Measurements from ENCODE around the gene ADSL. TPM values are rescaled to one million over a fixed set of nuclear protein-coding genes. Genes with fewer than 3 reads are reported as not detected.

Gene ADSL
- total and polyA plus RNA-seq, 2 donors (not counting 1 experiment from before 2014, with no cell fraction given) = 61.0 to 63.8 TPM

- no peaks in the 10 kb centered on the region for H3K27me3 ChIP-seq (replicated peaks in 1 of 4; ENCODE audit: control extremely low read depth in 1 of 4, control insufficient read depth in 3 of 4, insufficient read depth in 4 of 4, low read length in 3 of 4)
- H3K79me2 ChIP-seq (ENCODE audit: control insufficient read depth, insufficient read depth, low read length) = peaks cover 75% of the 10 kb centered on the region
- DNase-seq (no peak), ATAC-seq (ENCODE audit: low read depth) (no peak)
- H3K27ac Mint-ChIP-seq = peak overlapping the region; percentile 62
- H3K27me3 Mint-ChIP-seq = no peaks in the 10 kb centered on the region
- no peaks in the 10 kb centered on the region for H4K20me1 ChIP-seq (ENCODE audit: control insufficient read depth, insufficient read depth, low read length, poor library complexity, severe bottlenecking)
- intact Hi-C loops (cut with micrococcal nuclease) = loop anchor here (5.0 kb wide), 1 partner anchor 100 kb away; no protein-coding TSS in a partner anchor
- peak overlapping the region; percentile 26 for H3K4me2 ChIP-seq (replicated peaks; ENCODE audit: low read depth, low read length, poor library complexity, severe bottlenecking)
- peaks cover 57 to 61% of the 10 kb centered on the region in 2 donors for H3K4me1 ChIP-seq (ENCODE audit: control insufficient read depth in 2 of 2, insufficient read depth in 2 of 2, low read length in 2 of 2)
- peak overlapping the region; percentile 30 for H3K4me3 Mint-ChIP-seq
- H3K4me3 ChIP-seq (ENCODE audit: control extremely low read depth in 1 of 5, extremely low read depth in 1 of 5, insufficient read depth in 1 of 5, low read depth in 2 of 5, low read length in 4 of 5) = no peak overlapping the region
- ChIA-PET CTCF (interaction anchor here (0.5 to 1.1 kb wide), 3 partner anchors 12 to 262 kb away, joined by 3 to 5 read pairs (median 3); no protein-coding TSS in a partner anchor), POLR2A (interaction anchor here (1.2 kb wide), 1 partner anchor 13 kb away, joined by 3 read pairs; no protein-coding TSS in a partner anchor)
- TF ChIP-seq, protein P1, sequence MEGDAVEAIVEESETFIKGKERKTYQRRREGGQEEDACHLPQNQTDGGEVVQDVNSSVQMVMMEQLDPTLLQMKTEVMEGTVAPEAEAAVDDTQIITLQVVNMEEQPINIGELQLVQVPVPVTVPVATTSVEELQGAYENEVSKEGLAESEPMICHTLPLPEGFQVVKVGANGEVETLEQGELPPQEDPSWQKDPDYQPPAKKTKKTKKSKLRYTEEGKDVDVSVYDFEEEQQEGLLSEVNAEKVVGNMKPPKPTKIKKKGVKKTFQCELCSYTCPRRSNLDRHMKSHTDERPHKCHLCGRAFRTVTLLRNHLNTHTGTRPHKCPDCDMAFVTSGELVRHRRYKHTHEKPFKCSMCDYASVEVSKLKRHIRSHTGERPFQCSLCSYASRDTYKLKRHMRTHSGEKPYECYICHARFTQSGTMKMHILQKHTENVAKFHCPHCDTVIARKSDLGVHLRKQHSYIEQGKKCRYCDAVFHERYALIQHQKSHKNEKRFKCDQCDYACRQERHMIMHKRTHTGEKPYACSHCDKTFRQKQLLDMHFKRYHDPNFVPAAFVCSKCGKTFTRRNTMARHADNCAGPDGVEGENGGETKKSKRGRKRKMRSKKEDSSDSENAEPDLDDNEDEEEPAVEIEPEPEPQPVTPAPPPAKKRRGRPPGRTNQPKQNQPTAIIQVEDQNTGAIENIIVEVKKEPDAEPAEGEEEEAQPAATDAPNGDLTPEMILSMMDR (IDR thresholded peaks at IDR 0.05) = no peak
- TF ChIP-seq EZH2 (IDR thresholded peaks at IDR 0.05; ENCODE audit: borderline replicate concordance, insufficient read depth, low read depth, low read length, poor library complexity, severe bottlenecking) = no peak
- H3K27ac ChIP-seq (ENCODE audit: low read length in 2 of 2) = peak overlapping the region; percentile 15 to 87
- no peaks in the 10 kb centered on the region for H3K9me3 ChIP-seq (ENCODE audit: control extremely low read depth in 1 of 3, control insufficient read depth in 2 of 3, insufficient read depth in 1 of 3, low read length in 2 of 3)
- H3K9me3 Mint-ChIP-seq (ENCODE audit: insufficient read depth) = no peaks in the 10 kb centered on the region
- peaks cover 0 to 3% of the 10 kb centered on the region in 2 experiments for H3K36me3 ChIP-seq (replicated peaks in 1 of 2; ENCODE audit: control extremely low read depth in 1 of 2, control insufficient read depth in 1 of 2, extremely low read depth in 1 of 2, insufficient read depth in 2 of 2, low read length in 1 of 2)
- no peak overlapping the region for H3K9ac ChIP-seq (ENCODE audit: low read length)
- no peak overlapping the region for H2AFZ ChIP-seq (ENCODE audit: insufficient read depth, low read depth, low read length, poor library complexity, severe bottlenecking)
- H3K4me1 Mint-ChIP-seq = peaks cover 72% of the 10 kb centered on the region
- WGBS (ENCODE audit: insufficient coverage) = 8% methylated on average over 1 of the region's 5 CpGs
Observed at GRCh38 chr22:40387746-40388145, 41.4 kb downstream of the ADSL start.

- H2AFZ ChIP-seq (ENCODE audit: insufficient read depth, low read depth, low read length, poor library complexity, severe bottlenecking) = no peak overlapping the region
- Mint-ChIP-seq H3K4me3 (no peak overlapping the region), H3K4me1 (peaks cover 70% of the 10 kb centered on the region), H3K27me3 (no peaks in the 10 kb centered on the region), H3K9me3 (ENCODE audit: insufficient read depth) (no peaks in the 10 kb centered on the region), H3K27ac (peak overlapping the region; percentile 62)
- no peaks in the 10 kb centered on the region for H3K9me3 ChIP-seq (ENCODE audit: control extremely low read depth in 1 of 3, control insufficient read depth in 2 of 3, insufficient read depth in 1 of 3, low read length in 2 of 3)
- CTCF ChIA-PET = interaction anchor here (1.0 to 1.1 kb wide), 2 partner anchors 12 to 48 kb away, joined by 3 to 5 read pairs; no protein-coding TSS in a partner anchor
- peaks cover 75% of the 10 kb centered on the region for H3K79me2 ChIP-seq (ENCODE audit: control insufficient read depth, insufficient read depth, low read length)
- H3K4me2 ChIP-seq (replicated peaks; ENCODE audit: low read depth, low read length, poor library complexity, severe bottlenecking) = peak overlapping the region; percentile 26
- no peak for DNase-seq
- TF ChIP-seq, protein P1 (IDR thresholded peaks at IDR 0.05) = no peak
- no peak for TF ChIP-seq EZH2 (IDR thresholded peaks at IDR 0.05; ENCODE audit: borderline replicate concordance, insufficient read depth, low read depth, low read length, poor library complexity, severe bottlenecking)
- H4K20me1 ChIP-seq (ENCODE audit: control insufficient read depth, insufficient read depth, low read length, poor library complexity, severe bottlenecking) = no peaks in the 10 kb centered on the region
- H3K27me3 ChIP-seq (replicated peaks in 1 of 4; ENCODE audit: control extremely low read depth in 1 of 4, control insufficient read depth in 3 of 4, insufficient read depth in 4 of 4, low read length in 3 of 4) = no peaks in the 10 kb centered on the region
- H3K4me1 ChIP-seq (ENCODE audit: control insufficient read depth in 2 of 2, insufficient read depth in 2 of 2, low read length in 2 of 2) = peaks cover 53 to 56% of the 10 kb centered on the region in 2 donors
- H3K27ac ChIP-seq (ENCODE audit: low read length in 2 of 2) = peak overlapping the region; percentile 15 to 87
- H3K4me3 ChIP-seq (ENCODE audit: control extremely low read depth in 1 of 5, extremely low read depth in 1 of 5, insufficient read depth in 1 of 5, low read depth in 2 of 5, low read length in 4 of 5) = no peak overlapping the region
- intact Hi-C loops (cut with micrococcal nuclease) = loop anchor here (5.0 kb wide), 1 partner anchor 99 kb away; no protein-coding TSS in a partner anchor
- ATAC-seq (ENCODE audit: low read depth) = no peak
- H3K36me3 ChIP-seq (replicated peaks in 1 of 2; ENCODE audit: control extremely low read depth in 1 of 2, control insufficient read depth in 1 of 2, extremely low read depth in 1 of 2, insufficient read depth in 2 of 2, low read length in 1 of 2) = peaks cover 0 to 3% of the 10 kb centered on the region in 2 experiments
- WGBS (ENCODE audit: insufficient coverage) = 47% methylated on average over 4 of the region's 4 CpGs
- H3K9ac ChIP-seq (ENCODE audit: low read length) = no peak overlapping the region
- POLR2A ChIA-PET = interaction anchor here (1.2 kb wide), 1 partner anchor 12 kb away, joined by 3 read pairs; no protein-coding TSS in a partner anchor
Observed at GRCh38 chr22:40388231-40388630, 41.9 kb downstream of the ADSL start.

Measured in B cell (primary cell).